ENCODE results near the gene HNRNPA2B1.
A peak's percentile ranks its signal among the peaks of the same experiment; 100 is the strongest.

Gene HNRNPA2B1

GRCh38 chr7:26200444-26201246 lies at the start of gene HNRNPA2B1:
HNRNPA2B1 (minus strand) TSS chr7:26200746; CDS start chr7:26200577, 169 bp downstream.
- DNase-seq (ENCODE audit: low read depth) = peak; percentile 93

- DNase-seq (ENCODE audit: low read depth) = no peak
Observed at GRCh38 chr7:26250239-26250638, 49.7 kb upstream of the HNRNPA2B1 start.

GRCh38 chr7:26245150-26245549 lies 44.6 kb upstream of the HNRNPA2B1 start:
- no peak for DNase-seq (ENCODE audit: low read depth)

GRCh38 chr7:26238032-26238431 lies 37.5 kb upstream of the HNRNPA2B1 start:
- no peak for DNase-seq (ENCODE audit: low read depth)

- DNase-seq (ENCODE audit: low read depth) = no peak
Observed at GRCh38 chr7:26237035-26237807, 36.7 kb upstream of the HNRNPA2B1 start.

- no peak for DNase-seq (ENCODE audit: low read depth)
Observed at GRCh38 chr7:26233902-26234511, 33.5 kb upstream of the HNRNPA2B1 start.

- DNase-seq (ENCODE audit: low read depth) = no peak
Observed at GRCh38 chr7:26227987-26228386, 27.4 kb upstream of the HNRNPA2B1 start.

- no peak for DNase-seq (ENCODE audit: low read depth)
Observed at GRCh38 chr7:26224359-26224758, 23.8 kb upstream of the HNRNPA2B1 start.

- no peak for DNase-seq (ENCODE audit: low read depth)
Observed at GRCh38 chr7:26216049-26216448, 15.5 kb upstream of the HNRNPA2B1 start.

- DNase-seq (ENCODE audit: low read depth) = no peak
Observed at GRCh38 chr7:26213807-26214515, 13.4 kb upstream of the HNRNPA2B1 start.

GRCh38 chr7:26212921-26213718 lies 12.6 kb upstream of the HNRNPA2B1 start:
- DNase-seq (ENCODE audit: low read depth) = no peak

GRCh38 chr7:26208040-26208439 lies 7.5 kb upstream of the HNRNPA2B1 start:
- no peak for DNase-seq (ENCODE audit: low read depth)

GRCh38 chr7:26203016-26203415 lies 2.5 kb upstream of the HNRNPA2B1 start:
- no peak for DNase-seq (ENCODE audit: low read depth)

GRCh38 chr7:26202019-26202990 lies 1.8 kb upstream of the HNRNPA2B1 start:
- peak; percentile 23 for DNase-seq (ENCODE audit: low read depth)

GRCh38 chr7:26201247-26202018 lies 887 bp upstream of the HNRNPA2B1 start, which contains the start of gene CBX3:
CBX3 (plus strand) TSS chr7:26201745; CDS start chr7:26202999, 1,254 bp downstream.
- DNase-seq (ENCODE audit: low read depth) = peak; percentile 76

- peak; percentile 58 for DNase-seq (ENCODE audit: low read depth)
Observed at GRCh38 chr7:26200038-26200443, 505 bp downstream of the HNRNPA2B1 start.

- peak; percentile 21 for DNase-seq (ENCODE audit: low read depth)
Observed at GRCh38 chr7:26199301-26200037, 1.1 kb downstream of the HNRNPA2B1 start.

- no peak for DNase-seq (ENCODE audit: low read depth)
Observed at GRCh38 chr7:26198781-26199169, 1.8 kb downstream of the HNRNPA2B1 start.

Data from stimulated activated CD8-positive, alpha-beta memory T cell treated with anti-CD3 and anti-CD28 coated beads, Interleukin-7, amount 100 ng/mL, for 24 hours (primary cell).